Hepatic stellate cell (primary cell): ENCODE results near the gene BCL2.

Source experiments
- DNase-seq: peaks from one replicate; pipeline ENCODE4 v3.0.0; 2011; ENCODE audit warnings: low spot score

The BCL2 gene

DNA sequence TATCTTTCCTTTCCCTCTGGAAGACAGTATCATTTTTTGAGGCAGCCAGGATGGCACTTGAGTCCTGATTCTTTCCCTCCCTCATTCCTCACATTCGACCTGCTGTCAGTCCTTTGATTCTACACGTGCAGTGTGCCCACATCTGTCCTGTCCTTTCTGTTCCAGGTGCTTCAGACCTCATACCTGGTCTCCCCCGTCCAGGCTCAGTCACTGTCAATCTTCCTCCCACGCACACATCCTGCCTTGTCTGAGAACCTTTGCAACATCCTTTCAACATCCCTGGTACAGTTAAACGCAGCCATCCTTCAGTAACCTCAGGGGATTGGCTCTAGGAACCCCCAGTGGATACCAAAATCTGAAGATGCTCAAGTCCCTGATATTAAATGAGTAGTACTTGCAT, 10.1 kb downstream of the BCL2 start:
- DNase-seq: no peak

DNA sequence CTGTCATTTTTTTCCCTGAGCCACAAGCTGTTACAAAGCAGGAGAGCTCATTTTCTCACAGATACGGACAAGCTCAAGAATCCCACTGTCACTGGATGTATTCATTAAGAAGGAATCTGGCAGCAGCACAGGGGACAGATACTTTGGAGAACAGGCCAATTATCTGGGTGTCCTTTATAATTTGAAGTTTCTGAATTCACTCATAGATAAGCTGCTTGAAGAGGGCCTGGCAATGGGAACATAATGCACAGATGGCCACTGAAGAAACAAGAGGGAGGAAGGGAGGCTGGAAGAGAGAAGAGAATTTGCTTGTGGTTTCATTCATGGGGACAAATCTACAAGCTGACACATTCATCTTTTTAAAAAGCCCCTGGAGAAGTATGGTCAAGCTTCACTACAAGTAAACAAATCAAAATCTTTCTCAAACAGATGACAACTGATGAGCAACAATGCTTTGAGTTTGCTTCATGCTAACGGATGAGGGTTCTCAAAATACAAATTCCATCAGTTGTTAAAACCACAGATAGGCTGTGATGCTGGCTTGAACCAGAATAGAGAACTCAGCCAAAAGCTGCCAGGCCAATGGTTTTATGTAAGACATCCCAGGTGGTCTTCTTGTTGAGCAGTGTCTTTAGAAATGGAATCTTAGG, 11.9 kb downstream of the BCL2 start:
- DNase-seq: no peak

DNA sequence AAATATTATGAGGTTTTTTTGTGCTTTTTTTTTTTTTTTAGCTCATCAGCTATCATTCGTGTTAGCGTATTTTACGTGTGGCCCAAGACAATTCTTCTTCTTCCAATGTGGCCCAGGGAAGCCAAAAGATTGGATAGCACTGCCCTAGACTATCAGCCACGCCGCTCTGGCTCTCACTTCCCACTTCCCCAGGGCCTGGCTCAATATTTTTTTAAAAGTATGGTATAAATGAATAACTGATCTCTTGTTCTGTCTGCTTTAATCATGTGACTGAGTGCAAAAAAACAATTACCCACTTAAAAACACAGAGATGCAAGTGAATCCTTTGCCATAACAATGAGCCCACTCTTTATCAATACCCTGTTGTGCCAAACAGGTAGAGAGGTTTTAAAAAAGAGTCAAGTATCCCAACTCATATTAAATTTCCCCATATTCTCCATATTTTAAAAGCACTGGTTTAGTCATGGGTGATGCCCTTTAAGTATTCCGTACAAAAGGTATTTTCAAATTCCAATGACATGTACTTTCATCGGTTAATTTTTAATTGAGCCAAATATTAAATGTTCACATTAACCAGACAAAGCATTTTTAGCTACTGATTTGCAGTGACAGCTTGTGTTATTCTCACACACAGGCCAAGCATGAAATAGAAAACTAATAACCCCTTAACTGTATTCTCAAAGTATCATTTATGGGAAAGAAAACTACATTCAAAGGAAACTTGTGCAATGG, 12.6 kb downstream of the BCL2 start:
- no peak for DNase-seq

- no peak for DNase-seq
Measured at GRCh38 chr18:63306249-63306648, 13.3 kb downstream of the BCL2 start.

GRCh38 chr18:63303547-63303946, 16.0 kb downstream of the BCL2 start:
- no peak for DNase-seq

GRCh38 chr18:63302636-63303405, 16.7 kb downstream of the BCL2 start:
- no peak for DNase-seq

- no peak for DNase-seq
Measured at GRCh38 chr18:63302220-63302619, 17.3 kb downstream of the BCL2 start.

DNA sequence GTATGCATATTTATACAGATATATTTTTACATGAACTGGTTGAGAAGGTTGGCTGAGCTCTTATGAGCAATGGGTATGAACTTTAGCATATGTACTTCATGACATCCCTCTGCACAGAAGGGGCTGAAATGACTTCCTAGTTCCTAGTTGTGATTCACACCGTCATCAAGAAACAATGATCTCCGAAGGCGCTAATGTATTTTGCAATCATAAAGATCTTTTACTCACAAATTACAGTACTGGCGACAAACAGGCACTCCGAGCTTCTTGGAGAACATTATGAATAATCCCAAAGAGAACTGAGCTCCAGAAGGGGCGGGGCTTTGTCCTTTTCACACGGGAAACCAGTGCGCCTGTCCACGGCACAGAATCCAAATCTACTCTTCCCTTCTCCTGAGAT, 18.1 kb downstream of the BCL2 start:
- no peak for DNase-seq

DNA sequence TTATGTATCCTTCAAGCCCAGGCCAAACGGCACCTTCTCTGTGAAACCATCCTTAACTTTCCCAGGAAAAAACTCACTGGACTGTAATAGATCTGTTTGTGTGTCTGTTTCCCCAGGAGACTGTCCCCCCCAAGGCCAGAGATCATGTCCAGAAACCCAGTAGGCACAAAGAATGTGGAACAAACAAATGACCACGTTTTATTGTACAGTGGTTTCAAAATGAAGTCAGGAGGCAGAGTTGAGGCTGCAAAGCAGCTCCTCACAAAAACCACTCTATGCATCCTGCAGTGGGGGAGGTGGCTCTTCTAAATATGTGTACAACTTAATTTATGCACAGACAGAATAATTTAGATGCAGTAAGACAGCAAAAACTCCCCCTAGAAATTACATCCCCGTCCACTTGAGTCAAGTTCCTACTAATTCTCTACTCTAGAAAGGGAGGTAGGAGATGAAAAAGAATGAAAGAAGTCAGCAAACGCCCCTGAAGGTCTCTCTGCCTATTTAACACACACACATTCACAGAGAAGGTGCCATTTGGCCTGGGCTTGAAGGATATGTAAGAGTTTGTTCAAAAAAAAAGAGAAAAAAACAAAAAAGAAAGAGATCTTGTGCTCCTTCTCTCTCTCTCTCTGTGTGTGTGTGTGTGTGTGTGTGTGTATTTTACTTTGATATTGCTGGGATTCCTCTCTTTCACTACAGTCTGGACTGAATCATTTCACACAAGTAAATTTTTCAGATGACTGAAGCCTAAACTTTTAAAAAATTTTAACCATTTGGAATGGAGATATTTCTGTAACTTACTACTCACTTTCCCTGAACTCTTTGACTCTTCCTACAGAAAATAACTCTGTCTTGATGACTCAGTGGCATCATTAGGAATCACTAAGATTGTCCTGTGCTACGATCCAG, 19.5 kb downstream of the BCL2 start:
- DNase-seq: peak; percentile 18

GRCh38 chr18:63298400-63299365, 20.9 kb downstream of the BCL2 start:
- no peak for DNase-seq

- no peak for DNase-seq
Measured at GRCh38 chr18:63297687-63298399, 21.7 kb downstream of the BCL2 start.

GRCh38 chr18:63293935-63294334, 25.6 kb downstream of the BCL2 start:
- DNase-seq: no peak

GRCh38 chr18:63292831-63293683, 26.5 kb downstream of the BCL2 start:
- no peak for DNase-seq

- no peak for DNase-seq
Measured at GRCh38 chr18:63291278-63291677, 28.3 kb downstream of the BCL2 start.

GRCh38 chr18:63290821-63291200, 28.8 kb downstream of the BCL2 start:
- no peak for DNase-seq

DNA sequence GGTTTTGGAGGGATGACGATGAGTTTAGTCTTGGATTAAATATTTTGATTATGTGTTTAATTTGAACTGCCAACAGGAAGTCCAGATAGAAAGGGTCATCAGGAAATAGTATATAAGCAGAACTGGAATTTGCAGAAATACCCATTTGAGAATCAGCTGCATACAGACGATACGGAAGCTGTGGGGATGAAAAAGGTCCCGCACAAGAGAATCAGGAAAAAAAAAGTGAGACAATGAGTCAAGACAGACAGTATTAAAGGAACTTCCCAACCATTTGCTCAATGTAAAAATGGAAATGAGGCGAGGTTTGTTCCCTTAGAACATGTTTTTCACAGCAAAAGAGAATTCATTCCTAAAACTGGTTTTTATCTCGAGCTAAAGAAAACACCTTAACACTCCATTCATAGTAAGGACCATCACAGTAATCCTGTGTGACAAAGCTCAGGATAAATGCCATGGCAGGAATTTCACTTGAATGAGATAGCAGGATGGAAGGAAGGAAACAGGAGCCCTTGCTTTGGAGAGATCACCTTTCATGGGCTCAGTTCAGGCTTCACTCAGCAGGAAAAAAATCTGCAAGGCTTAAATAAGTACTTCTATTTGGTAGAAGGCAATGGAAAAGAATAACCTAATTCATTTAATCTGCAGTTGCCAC, 29.3 kb downstream of the BCL2 start:
- no peak for DNase-seq

DNA sequence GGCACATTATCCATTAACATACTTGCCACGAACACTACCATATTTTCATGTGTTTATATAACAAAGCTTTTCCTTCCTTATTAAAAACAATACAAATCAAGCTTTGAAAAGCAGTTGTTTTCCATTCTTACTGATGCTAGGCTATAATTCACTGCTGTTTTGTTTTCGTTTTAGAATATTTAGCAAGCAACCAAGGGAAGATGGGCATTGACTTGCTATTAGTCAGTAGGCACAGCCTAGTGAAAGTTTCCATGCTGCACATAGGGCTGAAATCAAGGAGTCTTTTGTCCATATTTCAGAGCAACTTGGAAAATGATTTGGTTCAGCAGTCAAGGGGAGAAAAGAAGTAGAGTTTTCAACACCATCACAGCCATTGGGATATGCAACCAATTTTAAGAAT, 31.3 kb downstream of the BCL2 start:
- no peak for DNase-seq

DNA sequence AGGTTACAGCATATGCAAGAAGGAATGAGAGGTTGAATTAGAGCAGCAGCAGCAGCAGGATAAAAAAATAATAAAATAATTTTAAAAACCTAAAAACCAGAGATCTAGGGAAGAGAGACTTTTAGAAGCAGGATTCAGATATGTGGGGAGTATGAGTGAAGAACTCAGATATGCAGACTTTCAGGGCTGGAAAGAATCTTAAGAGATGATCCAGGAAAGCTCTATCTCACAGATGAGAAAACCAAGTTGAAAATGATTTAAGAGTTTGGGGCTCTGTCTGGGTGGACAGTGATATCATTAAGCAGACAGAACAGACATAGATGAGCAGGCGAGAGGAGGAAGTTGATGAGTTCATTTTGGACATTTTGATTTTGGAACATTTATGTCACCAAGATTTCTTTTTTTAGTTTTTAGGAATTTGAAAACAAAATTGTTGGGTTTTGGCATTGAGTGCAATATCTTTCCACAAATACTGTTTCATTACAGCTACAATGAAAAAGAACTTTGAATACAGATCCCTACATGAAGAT, 31.8 kb downstream of the BCL2 start:
- DNase-seq: no peak

DNA sequence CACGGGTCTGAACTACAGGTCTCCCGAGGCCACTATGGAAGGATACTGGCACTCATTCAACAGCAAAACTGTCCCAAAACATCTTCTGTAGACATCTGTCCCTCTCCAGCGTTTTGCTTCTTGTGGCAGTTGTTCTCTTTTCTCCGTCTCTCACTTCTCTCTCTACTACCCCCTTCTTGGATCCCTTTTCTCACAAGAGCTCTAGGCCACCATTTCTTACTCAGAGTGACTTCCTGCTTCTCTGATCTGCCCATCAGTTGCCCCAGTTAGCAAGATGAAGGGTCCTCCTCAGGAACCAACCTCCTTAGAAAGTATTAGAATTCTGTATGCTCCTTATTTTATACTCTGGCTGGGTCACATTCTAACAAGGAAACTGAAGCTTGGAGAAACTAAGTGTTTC, 32.6 kb downstream of the BCL2 start:
- no peak for DNase-seq
